OCI-LY7 (cell line): ENCODE data around the gene CFAP157. TPM values are rescaled to one million over a fixed set of nuclear protein-coding genes. Genes with fewer than 3 reads are reported as not detected.

Experiments
- BruUV-seq: library from RNA; stranded (reverse); fragments of 400-500 nt; replicated peaks from 2 replicates; lab custom pipeline; 2021; lab: Mats Ljungman, UMichigan
- CTCF ChIA-PET: fragments of 300-600 bp; sonication (Branson Sonifier 250); formaldehyde crosslinking; loops from one replicate; lab custom pipeline; 2022; ENCODE audit warnings: antibody characterized with exemption; ENCODE audit not compliant: unreplicated experiment; lab: Charles Lee
- POLR2A ChIA-PET: fragments of 300-600 bp; sonication (Branson Sonifier 250); formaldehyde crosslinking; loops from one replicate; lab custom pipeline; 2022; ENCODE audit warnings: antibody characterized with exemption; lab: Charles Lee
- DNase-seq: peaks from one replicate; pipeline ENCODE4 v3.0.0-alpha.2; 2015; ENCODE audit warnings: low spot score
- H2AFZ ChIP-seq: fragments of 200-600 bp; sonication (generic), shearing (Covaris generic); 2 replicates; pipeline ENCODE4 v1.6.1; 2014; ENCODE audit warnings: mild to moderate bottlenecking, antibody characterized with exemption, low read length, moderate library complexity
- H3K27ac ChIP-seq: fragments of 200-600 bp; sonication (generic); 2 replicates; pipeline ENCODE4 v1.5.1; 2014; ENCODE audit warnings: mixed run types, low read depth, mild to moderate bottlenecking, moderate library complexity, low read length, inconsistent platforms; ENCODE audit not compliant: poor library complexity, severe bottlenecking
- H3K36me3 ChIP-seq: fragments of 200-600 bp; sonication (generic); 2 replicates; pipeline ENCODE4 v1.6.1; 2014; ENCODE audit warnings: mild to moderate bottlenecking, antibody characterized with exemption, low read length, moderate library complexity, mixed read lengths; ENCODE audit not compliant: insufficient read depth
- H3K4me1 ChIP-seq: fragments of 200-600 bp; sonication (generic); 2 replicates; pipeline ENCODE4 v1.5.1; 2014; ENCODE audit warnings: mild to moderate bottlenecking, low read length; ENCODE audit not compliant: insufficient read depth, poor library complexity, severe bottlenecking
- H3K4me2 ChIP-seq: fragments of 200-600 bp; sonication (generic); 2 replicates; pipeline ENCODE4 v1.6.1; 2014; ENCODE audit warnings: mild to moderate bottlenecking, low read length
- H3K4me3 ChIP-seq: fragments of 200-600 bp; sonication (generic); 2 replicates; pipeline ENCODE4 v1.5.1; 2014; ENCODE audit warnings: mild to moderate bottlenecking, low read depth, low read length; ENCODE audit not compliant: poor library complexity, severe bottlenecking
- H3K79me2 ChIP-seq: fragments of 200-600 bp; sonication (generic); 2 replicates; pipeline ENCODE4 v1.6.1; 2016; ENCODE audit warnings: low read depth, mild to moderate bottlenecking, low read length, moderate library complexity, mixed read lengths; ENCODE audit not compliant: insufficient read depth
- H3K9me2 ChIP-seq: fragments of 200-600 bp; sonication (generic); 2 replicates; pipeline ENCODE4 v1.6.1; 2016; ENCODE audit warnings: mild to moderate bottlenecking, low read length, mixed read lengths; ENCODE audit not compliant: insufficient read depth
- H3K9me3 ChIP-seq: fragments of 200-600 bp; sonication (generic); 2 replicates; pipeline ENCODE4 v1.6.1; 2014; ENCODE audit warnings: mild to moderate bottlenecking, mixed run types, low read length, mixed read lengths
- H4K20me1 ChIP-seq: fragments of 200-600 bp; sonication (generic); 2 replicates; pipeline ENCODE4 v1.6.1; 2014; ENCODE audit warnings: mild to moderate bottlenecking, antibody characterized with exemption, low read length, moderate library complexity, mixed read lengths; ENCODE audit not compliant: insufficient read depth
- CTCF ChIP-seq: fragments of 200-600 bp; sonication (generic); conservative IDR thresholded peaks from 2 replicates; pipeline ENCODE4 v1.5.1; 2014; ENCODE audit warnings: mild to moderate bottlenecking, antibody characterized with exemption, low read length, moderate library complexity, mixed read lengths
- EZH2phosphoT487 ChIP-seq: fragments of 200-600 bp; sonication (generic); IDR thresholded peaks from 2 replicates; pipeline ENCODE4 v1.6.1; 2018; ENCODE audit warnings: low read depth, borderline replicate concordance, mild to moderate bottlenecking, mixed run types, antibody characterized with exemption, low read length, moderate library complexity, mixed read lengths
- intact Hi-C: fragments of 100-400 bp; cut with micrococcal nuclease; formaldehyde crosslinking; loops from one replicate; pipeline ENCODE4 v1.10.0; 2022; ENCODE audit not compliant: unreplicated experiment
- total RNA-seq, 2 experiments: library from RNA; depleted of rRNA in 1 of 2; stranded (reverse); fragments of >200 nt in 1 of 2; shearing (Covaris generic) in 1 of 2; gene quantifications; 2 replicates each; pipeline ENCODE4 v1.2.3, GENCODE V29; 2014 to 2022

The CFAP157 gene
- total RNA-seq, 2 experiments from 2014 or later, result 0.13 to 0.22 TPM

DNA sequence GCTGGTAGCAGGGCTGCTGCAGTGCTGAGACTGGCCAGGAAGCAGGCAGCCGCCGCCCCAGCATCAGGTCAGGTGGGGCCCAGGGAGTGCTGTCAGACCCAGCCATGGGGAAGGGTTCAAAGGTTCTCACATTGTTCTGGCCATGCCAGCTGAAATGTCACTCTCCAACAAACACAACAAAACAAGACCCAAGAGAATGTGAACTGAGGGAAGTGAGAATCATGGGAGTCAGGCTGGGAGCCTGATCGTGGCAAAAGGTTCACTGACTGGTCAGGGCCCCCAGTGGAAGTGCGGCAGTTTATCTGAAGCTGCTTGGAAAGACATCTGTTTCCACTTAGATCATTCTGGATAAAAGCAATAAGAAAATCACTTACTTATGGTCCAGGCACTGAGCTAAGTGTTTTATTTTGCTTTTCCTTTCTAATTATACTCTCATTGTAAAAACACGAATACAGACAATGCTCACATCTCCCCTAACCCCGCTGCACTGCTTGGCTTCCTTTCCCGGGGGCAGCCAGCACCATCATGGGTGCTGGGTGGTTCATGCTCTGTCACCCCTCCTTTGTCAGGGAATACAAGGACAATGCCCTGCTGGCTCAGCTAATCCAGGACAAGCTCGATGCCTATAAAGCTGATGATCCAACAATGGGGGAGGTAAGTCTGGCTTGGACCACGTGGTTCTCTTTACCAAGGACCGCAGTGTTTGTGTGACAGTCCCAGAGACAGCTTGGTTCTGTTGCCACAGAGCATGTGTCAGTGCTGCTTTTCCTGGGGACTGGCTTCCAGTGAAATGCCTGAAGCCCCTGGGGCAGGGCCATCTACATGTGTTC is 41.9 kb upstream of the CFAP157 start:
- no peak overlapping the region for H3K4me2 ChIP-seq
- no peaks in the 10 kb centered on the region for H3K4me1 ChIP-seq
- H3K9me2 ChIP-seq, result no peaks in the 10 kb centered on the region
- H4K20me1 ChIP-seq, result no peaks in the 10 kb centered on the region
- no peaks in the 10 kb centered on the region for H3K9me3 ChIP-seq
- ChIA-PET CTCF (no interaction called here), POLR2A (no interaction called here)
- H3K36me3 ChIP-seq, result no peaks in the 10 kb centered on the region
- no peaks in the 10 kb centered on the region for H3K79me2 ChIP-seq
- no peak overlapping the region for H2AFZ ChIP-seq
- intact Hi-C loops, result no loop called here
- H3K27ac ChIP-seq, result no peak overlapping the region
- DNase-seq, result no peak
- no peak overlapping the region for H3K4me3 ChIP-seq
- BruUV-seq, result no TSS peak
- TF ChIP-seq CTCF, result no peak
- TF ChIP-seq EZH2phosphoT487, result no peak

- BruUV-seq, result no TSS peak
- no peak for TF ChIP-seq CTCF
- TF ChIP-seq EZH2phosphoT487, result no peak
- no peak overlapping the region for H3K4me3 ChIP-seq
- H3K27ac ChIP-seq, result no peak overlapping the region
- no peaks in the 10 kb centered on the region for H3K79me2 ChIP-seq
- no peaks in the 10 kb centered on the region for H3K9me2 ChIP-seq
- no peak overlapping the region for H2AFZ ChIP-seq
- intact Hi-C loops, result no loop called here
- no peaks in the 10 kb centered on the region for H4K20me1 ChIP-seq
- H3K36me3 ChIP-seq, result no peaks in the 10 kb centered on the region
- no peak overlapping the region for H3K4me2 ChIP-seq
- no peaks in the 10 kb centered on the region for H3K9me3 ChIP-seq
- ChIA-PET CTCF (no interaction called here), POLR2A (interaction anchor here (0.5 to 1.3 kb wide), 3 partner anchors 14 to 68 kb away, joined by 3 to 5 read pairs (median 4); no protein-coding TSS in a partner anchor)
- H3K4me1 ChIP-seq, result no peaks in the 10 kb centered on the region
- DNase-seq, result no peak
Observed at GRCh38 chr9:127667127-127667844, 39.5 kb upstream of the CFAP157 start.
